Left renal pelvis (tissue), 4 donors: ENCODE measurements around the gene PIEZO2. TPM values are rescaled to one million over a fixed set of nuclear protein-coding genes. Genes with fewer than 3 reads are reported as not detected.

Source experiments
- DNase-seq, 4 donors: peaks; one replicate each; pipeline ENCODE4 v3.0.0-alpha.2; 2013; ENCODE audit warnings: low read depth in 4 of 4, low spot score in 3 of 4
- polyA plus RNA-seq, 4 donors: library from polyadenylated mRNA; unstranded; fragments of 120-200 nt; gene quantifications; one replicate each; pipeline ENCODE4 v1.2.1, GENCODE V29; 2013; ENCODE audit not compliant: insufficient read length in 4 of 4

PIEZO2 gene
- polyA plus RNA-seq, 4 donors, result 14.7 to 30.7 (median 19.1) TPM

GRCh38 chr18:10822456-10822855 lies 326.9 kb downstream of the PIEZO2 start:
- DNase-seq, result no peak

GRCh38 chr18:10820681-10821080 lies 328.7 kb downstream of the PIEZO2 start:
- DNase-seq, result no peak

GRCh38 chr18:10814336-10814735 lies 335.0 kb downstream of the PIEZO2 start:
- no peak for DNase-seq

GRCh38 chr18:10805587-10806118 lies 343.7 kb downstream of the PIEZO2 start:
- no peak for DNase-seq

GRCh38 chr18:10804126-10804525 lies 345.2 kb downstream of the PIEZO2 start:
- DNase-seq, result no peak

- no peak for DNase-seq
Observed at GRCh38 chr18:10798727-10799550, 350.4 kb downstream of the PIEZO2 start.

- DNase-seq, result no peak
Observed at GRCh38 chr18:10797896-10798295, 351.5 kb downstream of the PIEZO2 start.

GRCh38 chr18:10794771-10795170 lies 354.6 kb downstream of the PIEZO2 start:
- DNase-seq, result no peak

GRCh38 chr18:10793730-10794370 lies 355.5 kb downstream of the PIEZO2 start:
- DNase-seq, result no peak

GRCh38 chr18:10792181-10792580 lies 357.2 kb downstream of the PIEZO2 start:
- DNase-seq, result no peak

GRCh38 chr18:10791169-10791831 lies 358.1 kb downstream of the PIEZO2 start:
- no peak for DNase-seq

- no peak for DNase-seq
Observed at GRCh38 chr18:10789180-10789579, 360.2 kb downstream of the PIEZO2 start.

GRCh38 chr18:10787293-10787901 lies 362.0 kb downstream of the PIEZO2 start:
- no peak for DNase-seq

- DNase-seq, result no peak
Observed at GRCh38 chr18:10785798-10786197, 363.6 kb downstream of the PIEZO2 start.

GRCh38 chr18:10784596-10785202 lies 364.7 kb downstream of the PIEZO2 start:
- no peak for DNase-seq

GRCh38 chr18:10783941-10784340 lies 365.4 kb downstream of the PIEZO2 start:
- DNase-seq, result no peak

- no peak for DNase-seq
Observed at GRCh38 chr18:10776493-10776892, 372.9 kb downstream of the PIEZO2 start.

- DNase-seq, result no peak
Observed at GRCh38 chr18:10775026-10775425, 374.3 kb downstream of the PIEZO2 start.

- no peak for DNase-seq
Observed at GRCh38 chr18:10771053-10771709, 378.2 kb downstream of the PIEZO2 start.

GRCh38 chr18:10770264-10770663 lies 379.1 kb downstream of the PIEZO2 start:
- no peak for DNase-seq
